HL-60 (cell line): ENCODE results near the gene ADGRG6.

Experiments
- CTCF ChIP-seq: IDR thresholded peaks from one replicate; pipeline ENCODE4 v1.5.1; 2011; ENCODE audit warnings: low read length, control low read depth, inconsistent platforms; ENCODE audit not compliant: insufficient read depth
- GABPA ChIP-seq: IDR thresholded peaks from 2 replicates; pipeline ENCODE4 v1.6.1; 2012; ENCODE audit warnings: low read depth
- REST ChIP-seq: IDR thresholded peaks from 2 replicates; pipeline ENCODE4 v1.6.1; 2012; ENCODE audit warnings: low read depth; ENCODE audit not compliant: insufficient replicate concordance

GRCh38 chr6:142300758-142301650 lies 803 bp upstream of the ADGRG6 start:
- no peak for TF ChIP-seq CTCF
- no peak for TF ChIP-seq REST
- TF ChIP-seq GABPA: no peak
